ENCODE data around the gene BHMT. TPM values are rescaled to one million over a fixed set of nuclear protein-coding genes. Genes with fewer than 3 reads are reported as not detected.

The BHMT gene
- total and polyA plus RNA-seq, 9 of the 15 experiments (the other 6 are each of a cell fraction or from before 2014, with no cell fraction given) = not detected

- TF ChIP-seq MGA (IDR thresholded peaks at IDR 0.05) (no peak), SETDB1 (IDR thresholded peaks at IDR 0.05; ENCODE audit: low read length) (no peak), HMG20B (CRISPR knock-in tag; IDR thresholded peaks at IDR 0.05) (no peak)
These were observed 41.9 kb upstream of the BHMT start, which contains the start of the genes BHMT2 and DMGDH (continued) for GRCh38 chr5:79069488-79070349.
